K562 (cell line): Measurements from ENCODE around the gene EFEMP2. TPM values are rescaled to one million over a fixed set of nuclear protein-coding genes. Genes with fewer than 3 reads are reported as not detected.

Experiments used
- CTBP1 ChIP-seq: fragments of 450-650 bp; IDR thresholded peaks from 2 replicates; pipeline ENCODE4 v1.6.1; 2016; ENCODE audit warnings: borderline replicate concordance
- NFE2 ChIP-seq: IDR thresholded peaks from 2 replicates; pipeline ENCODE4 v1.6.1; 2014; ENCODE audit warnings: antibody characterized with exemption, low read depth
- TARDBP ChIP-seq: fragments of 450-650 bp; IDR thresholded peaks from 2 replicates; pipeline ENCODE4 v1.6.1; 2016
- ZBTB9 ChIP-seq: fragments of 450-650 bp; formaldehyde crosslinking; IDR thresholded peaks from 2 replicates; pipeline ENCODE4 v1.4.0; 2020; ENCODE audit warnings: mild to moderate bottlenecking, moderate library complexity
- ZC3H8 ChIP-seq: fragments of 450-650 bp; IDR thresholded peaks from 2 replicates; pipeline ENCODE4 v1.6.1; 2017
- ZKSCAN1 ChIP-seq: fragments of 150-350 bp; IDR thresholded peaks from 2 replicates; pipeline ENCODE4 v1.6.1; 2016; ENCODE audit warnings: low read depth, low read length
- polyA plus RNA-seq, 8 experiments: library from polyadenylated mRNA; depleted of rRNA in 4 of 8; stranded (reverse) in 5 of 8; unstranded in 3 of 8; fragments of >200 nt; fragmentation: Nextera tagmentation in 2 of 8; fragmentation: Illumina TruSeq in 1 of 8; extraction: Ambion mirVana in 2 of 8; extraction: Trizol in 1 of 8; gene quantifications; 2 replicates each; pipeline versions ENCODE4 v1.2.1 to v1.2.3, GENCODE V29; 2011 to 2014; ENCODE audit warnings: inconsistent platforms in 1 of 8, missing spikeins in 1 of 8
- total RNA-seq, 7 experiments: library from RNA; depleted of rRNA in 6 of 7; stranded (reverse); fragments of >200 nt in 6 of 7; fragmentation: Illumina TruSeq in 2 of 7; extraction: Trizol in 2 of 7; gene quantifications; 2 replicates each; pipeline versions ENCODE4 v1.2.1 to v1.2.3, GENCODE V29; 2011 to 2021; ENCODE audit warnings: low replicate concordance in 1 of 7
- TF ChIP-seq, protein P1 (sequence below), 2 experiments: fragments of 450-650 bp in 1 of 2; sonication (generic) in 1 of 2; formaldehyde crosslinking in 1 of 2; IDR thresholded peaks; 2 replicates each; pipeline versions ENCODE4 v1.7.1 to v1.9.0; 2016 to 2022; ENCODE audit warnings: inconsistent platforms in 1 of 2, mild to moderate bottlenecking in 1 of 2, missing genetic modification reagents in 1 of 2
- TF ChIP-seq, protein P2 (sequence below): sonication (generic); formaldehyde crosslinking; IDR thresholded peaks from 2 replicates; pipeline ENCODE4 v1.8.1; 2023; ENCODE audit warnings: missing genetic modification reagents, mild to moderate bottlenecking, borderline replicate concordance
- TF ChIP-seq, protein P3 (sequence below): sonication (generic); formaldehyde crosslinking; IDR thresholded peaks from 2 replicates; pipeline ENCODE4 v1.8.0; 2023; ENCODE audit warnings: mild to moderate bottlenecking, missing genetic modification reagents

The EFEMP2 gene
- total and polyA plus RNA-seq, 9 of the 15 experiments (the other 6 are each of a cell fraction or from before 2014, with no cell fraction given) = 0.07 to 2.9 (median 0.69) TPM; not detected in 1

- TF ChIP-seq, protein P1, sequence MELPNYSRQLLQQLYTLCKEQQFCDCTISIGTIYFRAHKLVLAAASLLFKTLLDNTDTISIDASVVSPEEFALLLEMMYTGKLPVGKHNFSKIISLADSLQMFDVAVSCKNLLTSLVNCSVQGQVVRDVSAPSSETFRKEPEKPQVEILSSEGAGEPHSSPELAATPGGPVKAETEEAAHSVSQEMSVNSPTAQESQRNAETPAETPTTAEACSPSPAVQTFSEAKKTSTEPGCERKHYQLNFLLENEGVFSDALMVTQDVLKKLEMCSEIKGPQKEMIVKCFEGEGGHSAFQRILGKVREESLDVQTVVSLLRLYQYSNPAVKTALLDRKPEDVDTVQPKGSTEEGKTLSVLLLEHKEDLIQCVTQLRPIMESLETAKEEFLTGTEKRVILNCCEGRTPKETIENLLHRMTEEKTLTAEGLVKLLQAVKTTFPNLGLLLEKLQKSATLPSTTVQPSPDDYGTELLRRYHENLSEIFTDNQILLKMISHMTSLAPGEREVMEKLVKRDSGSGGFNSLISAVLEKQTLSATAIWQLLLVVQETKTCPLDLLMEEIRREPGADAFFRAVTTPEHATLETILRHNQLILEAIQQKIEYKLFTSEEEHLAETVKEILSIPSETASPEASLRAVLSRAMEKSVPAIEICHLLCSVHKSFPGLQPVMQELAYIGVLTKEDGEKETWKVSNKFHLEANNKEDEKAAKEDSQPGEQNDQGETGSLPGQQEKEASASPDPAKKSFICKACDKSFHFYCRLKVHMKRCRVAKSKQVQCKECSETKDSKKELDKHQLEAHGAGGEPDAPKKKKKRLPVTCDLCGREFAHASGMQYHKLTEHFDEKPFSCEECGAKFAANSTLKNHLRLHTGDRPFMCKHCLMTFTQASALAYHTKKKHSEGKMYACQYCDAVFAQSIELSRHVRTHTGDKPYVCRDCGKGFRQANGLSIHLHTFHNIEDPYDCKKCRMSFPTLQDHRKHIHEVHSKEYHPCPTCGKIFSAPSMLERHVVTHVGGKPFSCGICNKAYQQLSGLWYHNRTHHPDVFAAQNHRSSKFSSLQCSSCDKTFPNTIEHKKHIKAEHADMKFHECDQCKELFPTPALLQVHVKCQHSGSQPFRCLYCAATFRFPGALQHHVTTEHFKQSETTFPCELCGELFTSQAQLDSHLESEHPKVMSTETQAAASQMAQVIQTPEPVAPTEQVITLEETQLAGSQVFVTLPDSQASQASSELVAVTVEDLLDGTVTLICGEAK (IDR thresholded peaks at IDR 0.05) = peak; percentile 83
- TF ChIP-seq, protein P1 (CRISPR knock-in tag; IDR thresholded peaks at IDR 0.05) = no peak
- peak; percentile 51; the same call in 1 of the 2 replicates for TF ChIP-seq ZBTB9 (CRISPR knock-in tag)
- TF ChIP-seq NFE2 = no peak
- TF ChIP-seq, protein P2, sequence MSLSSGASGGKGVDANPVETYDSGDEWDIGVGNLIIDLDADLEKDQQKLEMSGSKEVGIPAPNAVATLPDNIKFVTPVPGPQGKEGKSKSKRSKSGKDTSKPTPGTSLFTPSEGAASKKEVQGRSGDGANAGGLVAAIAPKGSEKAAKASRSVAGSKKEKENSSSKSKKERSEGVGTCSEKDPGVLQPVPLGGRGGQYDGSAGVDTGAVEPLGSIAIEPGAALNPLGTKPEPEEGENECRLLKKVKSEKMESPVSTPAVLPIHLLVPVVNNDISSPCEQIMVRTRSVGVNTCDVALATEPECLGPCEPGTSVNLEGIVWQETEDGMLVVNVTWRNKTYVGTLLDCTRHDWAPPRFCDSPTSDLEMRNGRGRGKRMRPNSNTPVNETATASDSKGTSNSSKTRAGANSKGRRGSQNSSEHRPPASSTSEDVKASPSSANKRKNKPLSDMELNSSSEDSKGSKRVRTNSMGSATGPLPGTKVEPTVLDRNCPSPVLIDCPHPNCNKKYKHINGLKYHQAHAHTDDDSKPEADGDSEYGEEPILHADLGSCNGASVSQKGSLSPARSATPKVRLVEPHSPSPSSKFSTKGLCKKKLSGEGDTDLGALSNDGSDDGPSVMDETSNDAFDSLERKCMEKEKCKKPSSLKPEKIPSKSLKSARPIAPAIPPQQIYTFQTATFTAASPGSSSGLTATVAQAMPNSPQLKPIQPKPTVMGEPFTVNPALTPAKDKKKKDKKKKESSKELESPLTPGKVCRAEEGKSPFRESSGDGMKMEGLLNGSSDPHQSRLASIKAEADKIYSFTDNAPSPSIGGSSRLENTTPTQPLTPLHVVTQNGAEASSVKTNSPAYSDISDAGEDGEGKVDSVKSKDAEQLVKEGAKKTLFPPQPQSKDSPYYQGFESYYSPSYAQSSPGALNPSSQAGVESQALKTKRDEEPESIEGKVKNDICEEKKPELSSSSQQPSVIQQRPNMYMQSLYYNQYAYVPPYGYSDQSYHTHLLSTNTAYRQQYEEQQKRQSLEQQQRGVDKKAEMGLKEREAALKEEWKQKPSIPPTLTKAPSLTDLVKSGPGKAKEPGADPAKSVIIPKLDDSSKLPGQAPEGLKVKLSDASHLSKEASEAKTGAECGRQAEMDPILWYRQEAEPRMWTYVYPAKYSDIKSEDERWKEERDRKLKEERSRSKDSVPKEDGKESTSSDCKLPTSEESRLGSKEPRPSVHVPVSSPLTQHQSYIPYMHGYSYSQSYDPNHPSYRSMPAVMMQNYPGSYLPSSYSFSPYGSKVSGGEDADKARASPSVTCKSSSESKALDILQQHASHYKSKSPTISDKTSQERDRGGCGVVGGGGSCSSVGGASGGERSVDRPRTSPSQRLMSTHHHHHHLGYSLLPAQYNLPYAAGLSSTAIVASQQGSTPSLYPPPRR (CRISPR knock-in tag) = no peak
- TF ChIP-seq TARDBP = no peak
- TF ChIP-seq, protein P3, sequence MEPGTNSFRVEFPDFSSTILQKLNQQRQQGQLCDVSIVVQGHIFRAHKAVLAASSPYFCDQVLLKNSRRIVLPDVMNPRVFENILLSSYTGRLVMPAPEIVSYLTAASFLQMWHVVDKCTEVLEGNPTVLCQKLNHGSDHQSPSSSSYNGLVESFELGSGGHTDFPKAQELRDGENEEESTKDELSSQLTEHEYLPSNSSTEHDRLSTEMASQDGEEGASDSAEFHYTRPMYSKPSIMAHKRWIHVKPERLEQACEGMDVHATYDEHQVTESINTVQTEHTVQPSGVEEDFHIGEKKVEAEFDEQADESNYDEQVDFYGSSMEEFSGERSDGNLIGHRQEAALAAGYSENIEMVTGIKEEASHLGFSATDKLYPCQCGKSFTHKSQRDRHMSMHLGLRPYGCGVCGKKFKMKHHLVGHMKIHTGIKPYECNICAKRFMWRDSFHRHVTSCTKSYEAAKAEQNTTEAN (CRISPR knock-in tag) = no peak
- no peak for TF ChIP-seq ZKSCAN1
- TF ChIP-seq ZC3H8 = no peak
- 0 out of 2 replicates have a peak, but pooled peaks have one; percentile 51 for TF ChIP-seq CTBP1
Measured at GRCh38 chr11:65856689-65857499, 15.7 kb downstream of the EFEMP2 start (continued).
